Suprapubic skin (tissue), 4 donors: Measurements from ENCODE around the gene NDUFV3. TPM values are rescaled to one million over a fixed set of nuclear protein-coding genes. Genes with fewer than 3 reads are reported as not detected.

Experiments
- DNase-seq, 2 donors: peaks; one replicate each; pipeline ENCODE4 v3.0.0-alpha.2; 2019; ENCODE audit warnings: low spot score in 2 of 2
- H3K27ac ChIP-seq: fragments of 200-600 bp; sonication (generic); one replicate; pipeline ENCODE4 v1.5.1; 2019
- H3K27me3 ChIP-seq: fragments of 200-600 bp; sonication (generic); one replicate; pipeline ENCODE4 v1.5.1; 2019
- H3K36me3 ChIP-seq: fragments of 200-600 bp; sonication (generic); one replicate; pipeline ENCODE4 v1.5.1; 2019
- H3K4me1 ChIP-seq: fragments of 200-600 bp; sonication (generic); one replicate; pipeline ENCODE4 v1.5.1; 2019
- H3K4me3 ChIP-seq: fragments of 200-600 bp; sonication (generic); one replicate; pipeline ENCODE4 v1.5.1; 2019; ENCODE audit warnings: mild to moderate bottlenecking
- H3K9me3 ChIP-seq: fragments of 200-600 bp; sonication (generic); one replicate; pipeline ENCODE4 v1.5.1; 2019
- CTCF ChIP-seq, 2 donors: fragments of 200-600 bp in 1 of 2; fragments of 450-650 bp in 1 of 2; sonication (generic) in 1 of 2; IDR thresholded peaks; one replicate each; pipeline ENCODE4 v1.5.1; 2016 to 2019; ENCODE audit warnings: antibody characterized with exemption in 2 of 2, mild to moderate bottlenecking in 1 of 2, moderate library complexity in 1 of 2
- EP300 ChIP-seq: sonication (generic); formaldehyde crosslinking; IDR thresholded peaks from one replicate; pipeline ENCODE4 v1.6.1; 2017; ENCODE audit warnings: antibody characterized with exemption
- POLR2A ChIP-seq, 2 donors: fragments of 450-650 bp; IDR thresholded peaks; one replicate each; pipeline ENCODE4 v1.6.1; 2017; ENCODE audit warnings: antibody characterized with exemption in 2 of 2, mild to moderate bottlenecking in 2 of 2, moderate library complexity in 2 of 2
- POLR2AphosphoS5 ChIP-seq, 3 donors: sonication (generic); formaldehyde crosslinking; IDR thresholded peaks; one replicate each; pipeline ENCODE4 v1.6.1; 2017; ENCODE audit warnings: antibody characterized with exemption in 3 of 3
- WGBS: methylation state at CpG from one replicate; pipeline ENCODE4 v1.1.5; 2018; 5-methylcytosine and 5-hydroxymethylcytosine counted together
- total RNA-seq, 4 donors: library from RNA; depleted of rRNA; stranded (reverse); fragments of >200 nt; gene quantifications; one replicate each; pipeline ENCODE4 v1.1.0, GENCODE V29; 2016

The NDUFV3 gene
- 10 to 100 TPM; 44.1 to 69.3 (median 60.0) TPM for total RNA-seq

- peak within 1 kb of the TSS; percentile 97 for H3K27ac ChIP-seq
- H3K27me3 ChIP-seq, result no peaks in the 10 kb centered on the region
- H3K9me3 ChIP-seq, result no peaks in the 10 kb centered on the region
- no peak for TF ChIP-seq CTCF (IDR thresholded peaks at IDR 0.05)
- TF ChIP-seq POLR2AphosphoS5 (IDR thresholded peaks at IDR 0.05), result peak; percentile 70 to 88 (median 85)
- peak; percentile 61 to 88 for TF ChIP-seq POLR2A (IDR thresholded peaks at IDR 0.05)
- no peak for TF ChIP-seq EP300
- under 1% methylated on average over 17 of the region's 87 CpGs for WGBS
- peaks cover 19% of the 10 kb centered on the region for H3K36me3 ChIP-seq
- DNase-seq, result peak; percentile 100
- peaks cover 15% of the 10 kb centered on the region for H3K4me1 ChIP-seq
- H3K4me3 ChIP-seq, result peak within 1 kb of the TSS; percentile 91
Measured at GRCh38 chr21:42892931-42893755, at the start of gene NDUFV3. TSS of gene NDUFV3 (plus strand) at chr21:42893309. CDS start at chr21:42893334, 25 bp downstream.

GRCh38 chr21:42844411-42845113 lies 48.5 kb upstream of the NDUFV3 start:
- peak; percentile 47 to 80 for DNase-seq

GRCh38 chr21:42845296-42845965 lies 47.7 kb upstream of the NDUFV3 start:
- Histone ChIP-seq H3K27me3 (no peaks in the 10 kb centered on the region), H3K36me3 (peaks cover 87% of the 10 kb centered on the region), H3K27ac (peak overlapping the region; percentile 33), H3K4me1 (peaks cover 4% of the 10 kb centered on the region), H3K4me3 (no peak overlapping the region), H3K9me3 (no peaks in the 10 kb centered on the region)
- peak; percentile 34 to 63 for DNase-seq
- 73% methylated on average over 21 of the region's 21 CpGs for WGBS
- TF ChIP-seq POLR2A (IDR thresholded peaks at IDR 0.05), result no peak
- no peak for TF ChIP-seq EP300
- no peak for TF ChIP-seq CTCF (IDR thresholded peaks at IDR 0.05)
- no peak for TF ChIP-seq POLR2AphosphoS5 (IDR thresholded peaks at IDR 0.05)

More at GRCh38 chr21:42844411-42845113, 48.5 kb upstream of the NDUFV3 start:
- WGBS, result 73% methylated on average over 19 of the region's 22 CpGs
- no peaks in the 10 kb centered on the region for H3K27me3 ChIP-seq
- no peaks in the 10 kb centered on the region for H3K9me3 ChIP-seq
- H3K36me3 ChIP-seq, result peaks cover 85% of the 10 kb centered on the region
- peaks cover 4% of the 10 kb centered on the region for H3K4me1 ChIP-seq
- no peak for TF ChIP-seq CTCF (IDR thresholded peaks at IDR 0.05)
- TF ChIP-seq EP300, result no peak
- TF ChIP-seq POLR2A (IDR thresholded peaks at IDR 0.05), result no peak
- TF ChIP-seq POLR2AphosphoS5 (IDR thresholded peaks at IDR 0.05), result no peak
- no peak overlapping the region for H3K4me3 ChIP-seq
- H3K27ac ChIP-seq, result peak overlapping the region; percentile 33

- Histone ChIP-seq H3K27me3 (no peaks in the 10 kb centered on the region), H3K4me1 (peaks cover 4% of the 10 kb centered on the region), H3K36me3 (peaks cover 87% of the 10 kb centered on the region), H3K9me3 (no peaks in the 10 kb centered on the region), H3K4me3 (no peak overlapping the region), H3K27ac (no peak overlapping the region)
- DNase-seq, result peak; percentile 31 to 58
- WGBS, result 93% methylated on average over 10 of the region's 10 CpGs
- no peak for TF ChIP-seq EP300
Measured at GRCh38 chr21:42846221-42846620, 46.9 kb upstream of the NDUFV3 start.

GRCh38 chr21:42847051-42847707 lies 45.9 kb upstream of the NDUFV3 start:
- peaks cover 89% of the 10 kb centered on the region for H3K36me3 ChIP-seq
- TF ChIP-seq POLR2A (IDR thresholded peaks at IDR 0.05) (no peak), EP300 (no peak), POLR2AphosphoS5 (IDR thresholded peaks at IDR 0.05) (no peak), CTCF (IDR thresholded peaks at IDR 0.05) (no peak)

More at GRCh38 chr21:42847051-42847707, 45.9 kb upstream of the NDUFV3 start:
- Histone ChIP-seq H3K9me3 (no peaks in the 10 kb centered on the region), H3K27ac (no peak overlapping the region), H3K4me1 (peaks cover 4% of the 10 kb centered on the region), H3K4me3 (no peak overlapping the region), H3K27me3 (no peaks in the 10 kb centered on the region)
- peak; percentile 46 to 52 for DNase-seq
- WGBS, result 88% methylated on average over 18 of the region's 18 CpGs
